GM12878 (cell line): ENCODE data around the gene ABHD11. TPM values are rescaled to one million over a fixed set of nuclear protein-coding genes. Genes with fewer than 3 reads are reported as not detected.

Source experiments
- ATAC-seq: fragments of 200-7000 bp; cut with Tn5 transposase; 3 replicates; pipeline ENCODE4 v1.9.1; 2020; ENCODE audit warnings: mild to moderate bottlenecking, moderate library complexity
- BruUV-seq: library from RNA; stranded (reverse); fragments of 400-500 nt; replicated peaks from 2 replicates; lab custom pipeline; 2021; lab: Mats Ljungman, UMichigan
- CTCF ChIA-PET: fragments of 300-600 bp; sonication (Branson Sonifier 250); formaldehyde crosslinking; extraction: SDS; loops from one replicate; lab custom pipeline; 2021; ENCODE audit warnings: inconsistent platforms; lab: Yijun Ruan, JAX
- POLR2A ChIA-PET: fragments of 350-600 bp; formaldehyde crosslinking; extraction: SDS; loops from one replicate; lab custom pipeline; 2021; ENCODE audit warnings: inconsistent platforms; lab: Charles Lee
- RAD21 ChIA-PET: fragments of 300-600 bp; sonication (Branson Sonifier 250); formaldehyde crosslinking; loops from one replicate; lab custom pipeline; 2023; ENCODE audit warnings: antibody characterized with exemption; ENCODE audit not compliant: unreplicated experiment; lab: Charles Lee
- SMC1A ChIA-PET: fragments of 300-600 bp; sonication (Branson Sonifier 250); formaldehyde crosslinking; loops from one replicate; lab custom pipeline; 2023; ENCODE audit not compliant: unreplicated experiment, uncharacterized antibody; lab: Charles Lee
- DNase-seq: peaks from one replicate; pipeline ENCODE4 v3.0.0-alpha.2; 2011; ENCODE audit warnings: low read depth, low spot score
- FAIRE-seq: peaks from 3 replicates; lab custom pipeline; 2011; peaks lifted over from hg19 to GRCh38; lab: Jason Lieb, UNC
- H2AFZ ChIP-seq: 2 replicates; pipeline ENCODE4 v1.6.0; 2011; ENCODE audit warnings: low read depth, low read length, control low read depth; ENCODE audit not compliant: control insufficient read depth
- H3K27ac ChIP-seq: 2 replicates; pipeline ENCODE4 v1.5.1; 2011; ENCODE audit warnings: control low read depth; ENCODE audit not compliant: control insufficient read depth, insufficient read depth
- H3K27me3 ChIP-seq, 2 experiments: replicated peaks in 1 of 2; 2 replicates each; pipeline versions ENCODE4 v1.6.0 to v1.6.1; 2011; ENCODE audit warnings: low read length in 1 of 2; ENCODE audit not compliant: control insufficient read depth in 2 of 2, insufficient read depth in 2 of 2
- H3K36me3 ChIP-seq, 2 experiments: 2 replicates each; pipeline ENCODE4 v1.5.1; 2011; ENCODE audit warnings: low read length in 1 of 2; ENCODE audit not compliant: control insufficient read depth in 2 of 2, insufficient read depth in 2 of 2
- H3K4me1 ChIP-seq: 2 replicates; pipeline ENCODE4 v1.6.1; 2011; ENCODE audit warnings: mild to moderate bottlenecking, low read length, moderate library complexity, mixed read lengths; ENCODE audit not compliant: control insufficient read depth, insufficient read depth
- H3K4me2 ChIP-seq: 2 replicates; pipeline ENCODE4 v1.6.0; 2011; ENCODE audit warnings: control low read depth; ENCODE audit not compliant: control insufficient read depth, insufficient read depth
- H3K4me3 ChIP-seq: fragments of 200-600 bp; sonication (generic); 2 replicates; pipeline ENCODE4 v1.5.1; 2016
- H3K79me2 ChIP-seq: 2 replicates; pipeline ENCODE4 v1.6.0; 2011; ENCODE audit warnings: low read length; ENCODE audit not compliant: control insufficient read depth, insufficient read depth
- H3K9ac ChIP-seq: 2 replicates; pipeline ENCODE4 v1.8.0; 2011; ENCODE audit warnings: low read length, control low read depth, mixed read lengths; ENCODE audit not compliant: control insufficient read depth, insufficient read depth
- H3K9me3 ChIP-seq: replicated peaks from 3 replicates; pipeline ENCODE4 v1.5.1; 2011; ENCODE audit warnings: mild to moderate bottlenecking, low read length; ENCODE audit not compliant: control insufficient read depth, insufficient read depth
- H4K20me1 ChIP-seq: 2 replicates; pipeline ENCODE4 v1.6.0; 2011; ENCODE audit not compliant: control insufficient read depth, insufficient read depth
- POLR2A ChIP-seq: IDR thresholded peaks from 2 replicates; pipeline ENCODE4 v1.6.1; 2011; ENCODE audit warnings: low read depth, mild to moderate bottlenecking, low read length
- SMARCA5 ChIP-seq: fragments of 450-650 bp; IDR thresholded peaks from 2 replicates; pipeline ENCODE4 v1.6.1; 2017; ENCODE audit warnings: mild to moderate bottlenecking
- WGBS: methylation state at CpG from one replicate; pipeline ENCODE4 v1.1.6; 2016; ENCODE audit warnings: low lambda C conversion rate; ENCODE audit not compliant: insufficient replicate concordance, insufficient coverage; ENCODE audit errors: missing lambda C conversion rate; 5-methylcytosine and 5-hydroxymethylcytosine counted together
- in situ Hi-C: fragments of 300-500 bp; cut with MboI; formaldehyde crosslinking; loops from 9 replicates; pipeline ENCODE4 v1.14.3; 2018; ENCODE audit warnings: mixed read lengths
- intact Hi-C: fragments of 100-400 bp; cut with micrococcal nuclease; formaldehyde crosslinking; loops from one replicate; pipeline ENCODE4 v1.14.2; 2022; ENCODE audit not compliant: unreplicated experiment
- polyA plus RNA-seq, 11 experiments: library from polyadenylated mRNA; depleted of rRNA in 4 of 11; unstranded in 6 of 11; stranded (reverse) in 5 of 11; fragments of >200 nt; fragmentation: Nextera tagmentation in 4 of 11; fragmentation: Illumina TruSeq in 1 of 11; extraction: Ambion mirVana in 4 of 11; extraction: Trizol in 1 of 11; gene quantifications; 1 replicate in 1 of 11; 2 replicates in 10 of 11; pipeline versions ENCODE4 v1.2.1 to v1.2.3, GENCODE V29; 2011 to 2016; ENCODE audit warnings: inconsistent platforms in 2 of 11, missing spikeins in 2 of 11, low read depth in 1 of 11
- total RNA-seq, 4 experiments: library from RNA; depleted of rRNA in 3 of 4; stranded (reverse); fragments of >200 nt in 3 of 4; fragmentation: Illumina TruSeq in 1 of 4; extraction: Trizol in 1 of 4; gene quantifications; 2 replicates each; pipeline versions ENCODE4 v1.2.1 to v1.2.3, GENCODE V29; 2013 to 2021
- TF ChIP-seq, protein P1 (sequence below): IDR thresholded peaks from 2 replicates; pipeline ENCODE4 v1.6.1; 2012; ENCODE audit warnings: low read depth, low read length, improper control_type of control experiment
- TF ChIP-seq, protein P2 (sequence below): fragments of 450-650 bp; formaldehyde crosslinking; IDR thresholded peaks from 2 replicates; pipeline ENCODE4 v1.4.0; 2022; ENCODE audit warnings: mild to moderate bottlenecking, moderate library complexity
- TF ChIP-seq, protein P3 (sequence below): IDR thresholded peaks from 2 replicates; pipeline ENCODE4 v1.6.1; 2012; ENCODE audit warnings: low read length, inconsistent platforms

ABHD11 gene
- total and polyA plus RNA-seq, 10 of the 15 experiments (the other 5 are each of a cell fraction or from before 2014, with no cell fraction given): 2.8 to 24.8 (median 10.1) TPM

DNA sequence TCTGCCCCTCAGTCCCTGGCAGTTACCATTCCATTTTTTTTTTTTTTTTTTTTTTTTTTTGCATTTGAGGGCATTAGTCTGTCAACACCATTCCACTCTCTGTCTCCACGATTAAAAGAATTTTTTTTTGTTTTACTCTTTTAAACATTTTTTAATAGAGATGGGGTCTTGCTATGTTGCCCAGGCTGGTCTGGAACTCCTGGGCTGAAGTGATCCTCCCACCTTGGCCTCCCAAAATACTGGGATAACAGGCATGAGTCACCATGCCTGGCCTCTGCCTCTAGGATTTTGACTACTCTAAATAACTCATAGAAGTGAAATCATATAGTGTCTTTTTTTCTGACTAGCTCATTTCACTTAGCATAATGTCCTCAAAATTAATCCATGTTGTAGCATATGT is 48.0 kb upstream of the ABHD11 start:
- Histone ChIP-seq H3K27me3 (no peaks in the 10 kb centered on the region), H3K79me2 (no peaks in the 10 kb centered on the region), H3K36me3 (no peaks in the 10 kb centered on the region), H3K4me1 (no peaks in the 10 kb centered on the region), H3K27ac (no peak overlapping the region), H3K4me3 (no peak overlapping the region), H2AFZ (no peak overlapping the region), H4K20me1 (no peaks in the 10 kb centered on the region), H3K9me3 (no peaks in the 10 kb centered on the region; the same call in 2 of the 3 replicates), H3K9ac (no peak overlapping the region), H3K4me2 (no peak overlapping the region)
- CTCF ChIA-PET: no interaction called here
- no peak for DNase-seq
- no peak for FAIRE-seq
- in situ Hi-C loops (no loop called here), intact Hi-C loops (no loop called here)
- no peak for ATAC-seq
- SMC1A ChIA-PET: no interaction called here
- BruUV-seq: no TSS peak
- WGBS: 44% methylated on average over 1 of the region's 1 CpG
- RAD21 ChIA-PET: no interaction called here
- TF ChIP-seq POLR2A (no peak), SMARCA5 (no peak)
- TF ChIP-seq, protein P1, sequence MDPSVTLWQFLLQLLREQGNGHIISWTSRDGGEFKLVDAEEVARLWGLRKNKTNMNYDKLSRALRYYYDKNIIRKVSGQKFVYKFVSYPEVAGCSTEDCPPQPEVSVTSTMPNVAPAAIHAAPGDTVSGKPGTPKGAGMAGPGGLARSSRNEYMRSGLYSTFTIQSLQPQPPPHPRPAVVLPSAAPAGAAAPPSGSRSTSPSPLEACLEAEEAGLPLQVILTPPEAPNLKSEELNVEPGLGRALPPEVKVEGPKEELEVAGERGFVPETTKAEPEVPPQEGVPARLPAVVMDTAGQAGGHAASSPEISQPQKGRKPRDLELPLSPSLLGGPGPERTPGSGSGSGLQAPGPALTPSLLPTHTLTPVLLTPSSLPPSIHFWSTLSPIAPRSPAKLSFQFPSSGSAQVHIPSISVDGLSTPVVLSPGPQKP: no peak
- TF ChIP-seq, protein P2, sequence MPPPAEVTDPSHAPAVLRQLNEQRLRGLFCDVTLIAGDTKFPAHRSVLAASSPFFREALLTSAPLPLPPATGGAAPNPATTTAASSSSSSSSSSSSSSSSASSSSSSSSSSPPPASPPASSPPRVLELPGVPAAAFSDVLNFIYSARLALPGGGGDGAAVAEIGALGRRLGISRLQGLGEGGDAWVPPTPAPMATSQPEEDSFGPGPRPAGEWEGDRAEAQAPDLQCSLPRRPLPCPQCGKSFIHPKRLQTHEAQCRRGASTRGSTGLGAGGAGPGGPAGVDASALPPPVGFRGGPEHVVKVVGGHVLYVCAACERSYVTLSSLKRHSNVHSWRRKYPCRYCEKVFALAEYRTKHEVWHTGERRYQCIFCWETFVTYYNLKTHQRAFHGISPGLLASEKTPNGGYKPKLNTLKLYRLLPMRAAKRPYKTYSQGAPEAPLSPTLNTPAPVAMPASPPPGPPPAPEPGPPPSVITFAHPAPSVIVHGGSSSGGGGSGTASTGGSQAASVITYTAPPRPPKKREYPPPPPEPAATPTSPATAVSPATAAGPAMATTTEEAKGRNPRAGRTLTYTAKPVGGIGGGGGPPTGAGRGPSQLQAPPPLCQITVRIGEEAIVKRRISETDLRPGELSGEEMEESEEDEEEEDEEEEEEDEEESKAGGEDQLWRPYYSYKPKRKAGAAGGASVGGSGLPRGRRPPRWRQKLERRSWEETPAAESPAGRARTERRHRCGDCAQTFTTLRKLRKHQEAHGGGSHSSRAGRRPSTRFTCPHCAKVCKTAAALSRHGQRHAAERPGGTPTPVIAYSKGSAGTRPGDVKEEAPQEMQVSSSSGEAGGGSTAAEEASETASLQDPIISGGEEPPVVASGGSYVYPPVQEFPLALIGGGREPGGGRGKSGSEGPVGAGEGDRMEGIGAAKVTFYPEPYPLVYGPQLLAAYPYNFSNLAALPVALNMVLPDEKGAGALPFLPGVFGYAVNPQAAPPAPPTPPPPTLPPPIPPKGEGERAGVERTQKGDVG (CRISPR knock-in tag): no peak
- TF ChIP-seq, protein P3, sequence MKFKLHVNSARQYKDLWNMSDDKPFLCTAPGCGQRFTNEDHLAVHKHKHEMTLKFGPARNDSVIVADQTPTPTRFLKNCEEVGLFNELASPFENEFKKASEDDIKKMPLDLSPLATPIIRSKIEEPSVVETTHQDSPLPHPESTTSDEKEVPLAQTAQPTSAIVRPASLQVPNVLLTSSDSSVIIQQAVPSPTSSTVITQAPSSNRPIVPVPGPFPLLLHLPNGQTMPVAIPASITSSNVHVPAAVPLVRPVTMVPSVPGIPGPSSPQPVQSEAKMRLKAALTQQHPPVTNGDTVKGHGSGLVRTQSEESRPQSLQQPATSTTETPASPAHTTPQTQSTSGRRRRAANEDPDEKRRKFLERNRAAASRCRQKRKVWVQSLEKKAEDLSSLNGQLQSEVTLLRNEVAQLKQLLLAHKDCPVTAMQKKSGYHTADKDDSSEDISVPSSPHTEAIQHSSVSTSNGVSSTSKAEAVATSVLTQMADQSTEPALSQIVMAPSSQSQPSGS: no peak
- POLR2A ChIA-PET: no interaction called here
